Measurements from ENCODE around the gene GATAD2A. TPM values are rescaled to one million over a fixed set of nuclear protein-coding genes. Genes with fewer than 3 reads are reported as not detected.

GATAD2A gene
- total RNA-seq, 4 donors from 2014 or later: 73.8 to 128 (median 87.7) TPM

- no peak for DNase-seq (ENCODE audit: low spot score in 2 of 2)
- intact Hi-C loops (cut with DNase I; ENCODE audit: low total_unique reads): no loop called here
- 85 to 87% methylated on average over 7 of the region's 7 CpGs for WGBS, 2 donors
- no peak overlapping the region for H3K4me3 ChIP-seq (ENCODE audit: low read depth, poor library complexity, severe bottlenecking)
- no peak for TF ChIP-seq CTCF (IDR thresholded peaks at IDR 0.05)
- no peak for TF ChIP-seq POLR2A (IDR thresholded peaks at IDR 0.05)
Measured at GRCh38 chr19:19524053-19524452, 118.6 kb downstream of the GATAD2A start.

- TF ChIP-seq POLR2A (IDR thresholded peaks at IDR 0.05) (no peak), CTCF (IDR thresholded peaks at IDR 0.05) (no peak)
- H3K4me3 ChIP-seq (ENCODE audit: low read depth, poor library complexity, severe bottlenecking): no peak overlapping the region
- DNase-seq (ENCODE audit: low spot score in 2 of 2): no peak
- intact Hi-C loops (cut with DNase I; ENCODE audit: low total_unique reads): no loop called here
- WGBS, 2 donors: 85 to 92% methylated on average over 16 to 23 of the region's 23 CpGs
Measured at GRCh38 chr19:19525611-19526380, 120.3 kb downstream of the GATAD2A start.

GRCh38 chr19:19526581-19527370 is 121.3 kb downstream of the GATAD2A start:
- intact Hi-C loops (cut with DNase I; ENCODE audit: low total_unique reads): no loop called here
- H3K4me3 ChIP-seq (ENCODE audit: low read depth, poor library complexity, severe bottlenecking): no peak overlapping the region
- no peak for DNase-seq (ENCODE audit: low spot score in 2 of 2)
- TF ChIP-seq CTCF (IDR thresholded peaks at IDR 0.05) (no peak), POLR2A (IDR thresholded peaks at IDR 0.05) (no peak)
- 83 to 84% methylated on average over 28 of the region's 28 CpGs for WGBS, 2 donors

- no peak overlapping the region for H3K4me3 ChIP-seq (ENCODE audit: low read depth, poor library complexity, severe bottlenecking)
- 89 to 97% methylated on average over 9 of the region's 9 CpGs for WGBS, 2 donors
- intact Hi-C loops (cut with DNase I; ENCODE audit: low total_unique reads): no loop called here
- DNase-seq (ENCODE audit: low spot score in 2 of 2): no peak
- TF ChIP-seq POLR2A (IDR thresholded peaks at IDR 0.05) (no peak), CTCF (IDR thresholded peaks at IDR 0.05) (no peak)
Measured at GRCh38 chr19:19527371-19527656, 121.8 kb downstream of the GATAD2A start.

- WGBS, 2 donors: 86 to 95% methylated on average over 18 to 27 of the region's 27 CpGs
- TF ChIP-seq CTCF (IDR thresholded peaks at IDR 0.05) (no peak), POLR2A (IDR thresholded peaks at IDR 0.05) (no peak)
- DNase-seq (ENCODE audit: low spot score in 2 of 2): no peak
- no peak overlapping the region for H3K4me3 ChIP-seq (ENCODE audit: low read depth, poor library complexity, severe bottlenecking)
- intact Hi-C loops (cut with DNase I; ENCODE audit: low total_unique reads): no loop called here
Measured at GRCh38 chr19:19527674-19528625, 122.5 kb downstream of the GATAD2A start.
